HepG2 (cell line): ENCODE measurements around the gene CENATAC. TPM values are rescaled to one million over a fixed set of nuclear protein-coding genes. Genes with fewer than 3 reads are reported as not detected.

Source experiments
- CBX2 ChIP-seq, 2 experiments: fragments of 200-600 bp in 1 of 2; sonication (generic); formaldehyde crosslinking in 1 of 2; IDR thresholded peaks; 2 replicates each; pipeline versions ENCODE4 v1.7.0 to v1.8.1; 2018 to 2022; ENCODE audit warnings: low read depth in 2 of 2, low read length in 1 of 2, mild to moderate bottlenecking in 1 of 2, missing genetic modification reagents in 1 of 2
- EEA1 ChIP-seq: sonication (generic); formaldehyde crosslinking; IDR thresholded peaks from 2 replicates; pipeline ENCODE4 v1.5.1; 2020; ENCODE audit warnings: mild to moderate bottlenecking, missing genetic modification reagents, borderline replicate concordance
- HNRNPUL1 ChIP-seq: fragments of 200-400 bp; formaldehyde crosslinking; IDR thresholded peaks from 2 replicates; pipeline ENCODE4 v1.6.1; 2017; ENCODE audit warnings: low read depth, mild to moderate bottlenecking, low read length, moderate library complexity
- IRF2 ChIP-seq: IDR thresholded peaks from 2 replicates; pipeline ENCODE4 v1.6.1; 2018; ENCODE audit warnings: missing genetic modification reagents, missing compliant biosample characterization
- NFIC ChIP-seq: IDR thresholded peaks from 2 replicates; pipeline ENCODE4 v1.6.1; 2012; ENCODE audit warnings: mild to moderate bottlenecking, low read length, inconsistent platforms
- RFX5 ChIP-seq: IDR thresholded peaks from 2 replicates; pipeline ENCODE4 v1.6.1; 2011; ENCODE audit warnings: low read depth, low read length, improper control_type of control experiment
- SPEN ChIP-seq: sonication (generic); formaldehyde crosslinking; IDR thresholded peaks from 2 replicates; pipeline ENCODE4 v1.5.1; 2020; ENCODE audit warnings: low read depth, mild to moderate bottlenecking, missing genetic modification reagents
- TBX2 ChIP-seq: sonication (generic); formaldehyde crosslinking; IDR thresholded peaks from 2 replicates; pipeline ENCODE4 v1.5.0; 2020; ENCODE audit warnings: missing genetic modification reagents, mild to moderate bottlenecking, borderline replicate concordance
- ZFP91 ChIP-seq: sonication (generic); formaldehyde crosslinking; IDR thresholded peaks from 2 replicates; pipeline ENCODE4 v1.9.0; 2022; ENCODE audit warnings: missing genetic modification reagents, mild to moderate bottlenecking, borderline replicate concordance
- ZNF280B ChIP-seq: sonication (generic); formaldehyde crosslinking; IDR thresholded peaks from 2 replicates; pipeline ENCODE4 v1.5.0; 2020; ENCODE audit warnings: missing genetic modification reagents, mild to moderate bottlenecking, borderline replicate concordance
- ZNF574 ChIP-seq: sonication (generic); formaldehyde crosslinking; IDR thresholded peaks from 2 replicates; pipeline ENCODE4 v1.4.0; 2020; ENCODE audit warnings: missing genetic modification reagents
- ZNF788 ChIP-seq: sonication (generic); formaldehyde crosslinking; IDR thresholded peaks from 2 replicates; pipeline ENCODE4 v1.5.0; 2020; ENCODE audit warnings: mild to moderate bottlenecking, missing genetic modification reagents, borderline replicate concordance
- ZSCAN29 ChIP-seq: sonication (generic); formaldehyde crosslinking; conservative IDR thresholded peaks from 2 replicates; pipeline ENCODE4 v1.4.0; 2020; ENCODE audit warnings: mild to moderate bottlenecking, missing genetic modification reagents
- polyA plus RNA-seq, 8 experiments: library from polyadenylated mRNA; depleted of rRNA in 3 of 8; stranded (reverse) in 7 of 8; unstranded in 1 of 8; fragments of >200 nt; fragmentation: Illumina TruSeq in 4 of 8; extraction: Trizol in 4 of 8; gene quantifications; 2 replicates each; pipeline versions ENCODE4 v1.2.1 to v1.2.3, GENCODE V29; 2011 to 2016; ENCODE audit warnings: low read depth in 4 of 8, missing spikeins in 1 of 8, mixed read lengths in 1 of 8; ENCODE audit not compliant: insufficient read depth in 1 of 8
- total RNA-seq, 5 experiments: library from RNA; depleted of rRNA; stranded (reverse); fragments of >200 nt; fragmentation: Illumina TruSeq; extraction: Trizol; gene quantifications; 2 replicates each; pipeline ENCODE4 v1.2.3, GENCODE V29; 2016; ENCODE audit warnings: low read depth in 1 of 5

Gene CENATAC
- total and polyA plus RNA-seq, 2 of the 13 experiments (the other 11 are each of a cell fraction or from before 2014, with no cell fraction given), result 21.7 to 25.0 TPM

GRCh38 chr11:119028346-119029068 lies 30.6 kb downstream of the CENATAC start (continued):
- TF ChIP-seq ZFP91 (CRISPR knock-in tag), result 0 out of 2 replicates have a peak, but pooled peaks have one; percentile 21
- 0 out of 2 replicates have a peak, but pooled peaks have one; percentile 7 for TF ChIP-seq ZNF280B (CRISPR knock-in tag)
- TF ChIP-seq TBX2 (CRISPR knock-in tag), result 0 out of 2 replicates have a peak, but pooled peaks have one; percentile 17
- no peak for TF ChIP-seq CBX2 (IDR thresholded peaks at IDR 0.05; ENCODE audit: low read depth, low read length)
- no peak for TF ChIP-seq CBX2 (CRISPR knock-in tag; IDR thresholded peaks at IDR 0.05; ENCODE audit: low read depth)
- peak; percentile 19; the same call in 1 of the 2 replicates for TF ChIP-seq ZNF788 (CRISPR knock-in tag)
- 0 out of 2 replicates have a peak, but pooled peaks have one; percentile 7 for TF ChIP-seq SPEN
- 0 out of 2 replicates have a peak, but pooled peaks have one; percentile 3 for TF ChIP-seq ZSCAN29 (CRISPR knock-in tag)
- no peak for TF ChIP-seq RFX5
- TF ChIP-seq ZNF574 (CRISPR knock-in tag), result peak; percentile 4; the same call in 1 of the 2 replicates
- TF ChIP-seq IRF2 (CRISPR knock-in tag), result no peak
- TF ChIP-seq EEA1, result 0 out of 2 replicates have a peak, but pooled peaks have one; percentile 5
- no peak for TF ChIP-seq HNRNPUL1
- TF ChIP-seq NFIC, result no peak
